Common myeloid progenitor, CD34-positive (primary cell): ENCODE measurements around the gene STIMATE.

ENCODE experiments used
- CTCF ChIA-PET: fragments of 350-600 bp; sonication (Branson Sonifier 250); formaldehyde crosslinking; loops from one replicate; lab custom pipeline; 2021; ENCODE audit warnings: antibody characterized with exemption; lab: Charles Lee
- POLR2A ChIA-PET: fragments of 350-600 bp; sonication (Branson Sonifier 250); formaldehyde crosslinking; loops from one replicate; lab custom pipeline; 2021; ENCODE audit warnings: antibody characterized with exemption; lab: Charles Lee
- DNase-seq, 3 donors: peaks; one replicate each; pipeline versions ENCODE4 v3.0.0 to v3.0.0-alpha.2; 2013
- H3K27ac ChIP-seq, 2 experiments: 1 replicate in 1 of 2; 2 replicates in 1 of 2; pipeline ENCODE4 v1.7.0; 2013; ENCODE audit warnings: inconsistent platforms in 2 of 2, low read length in 2 of 2, mild to moderate bottlenecking in 2 of 2, low read depth in 1 of 2, moderate library complexity in 1 of 2; ENCODE audit not compliant: severe bottlenecking in 2 of 2, insufficient read depth in 1 of 2, poor library complexity in 1 of 2
- H3K27me3 ChIP-seq, 5 experiments: replicated peaks in 2 of 5; 1 replicate in 3 of 5; 2 replicates in 2 of 5; pipeline versions ENCODE4 v1.6.1 to v1.7.0; 2013; ENCODE audit warnings: low read length in 4 of 5, mild to moderate bottlenecking in 2 of 5, moderate library complexity in 2 of 5, inconsistent platforms in 1 of 5; ENCODE audit not compliant: insufficient read depth in 5 of 5, control insufficient read depth in 4 of 5
- H3K36me3 ChIP-seq, 4 experiments: 1 replicate in 2 of 4; 2 replicates in 2 of 4; pipeline versions ENCODE4 v1.6.1 to v1.7.0; 2013; ENCODE audit warnings: low read length in 3 of 4, control low read depth in 1 of 4, mild to moderate bottlenecking in 1 of 4; ENCODE audit not compliant: control insufficient read depth in 4 of 4, insufficient read depth in 4 of 4
- H3K4me1 ChIP-seq, 4 experiments: 1 replicate in 3 of 4; 2 replicates in 1 of 4; pipeline versions ENCODE4 v1.6.1 to v1.7.1; 2013; ENCODE audit warnings: low read length in 3 of 4, mild to moderate bottlenecking in 3 of 4, control low read depth in 1 of 4, inconsistent platforms in 1 of 4, moderate library complexity in 1 of 4; ENCODE audit not compliant: control insufficient read depth in 4 of 4, insufficient read depth in 4 of 4; ENCODE audit errors: control extremely low read depth in 1 of 4
- H3K4me3 ChIP-seq, 7 experiments: 1 replicate in 4 of 7; 2 replicates in 3 of 7; pipeline versions ENCODE4 v1.5.1 to v1.7.0; 2013; ENCODE audit warnings: mild to moderate bottlenecking in 7 of 7, low read length in 6 of 7, moderate library complexity in 6 of 7, inconsistent platforms in 2 of 7, low read depth in 2 of 7, control low read depth in 1 of 7; ENCODE audit not compliant: insufficient read depth in 4 of 7, control insufficient read depth in 1 of 7; ENCODE audit errors: extremely low read depth in 1 of 7
- H3K9me3 ChIP-seq, 5 experiments: 1 replicate in 4 of 5; 2 replicates in 1 of 5; pipeline versions ENCODE4 v1.6.1 to v1.7.1; 2013; ENCODE audit warnings: low read length in 4 of 5, mild to moderate bottlenecking in 2 of 5, inconsistent platforms in 1 of 5, low read depth in 1 of 5, moderate library complexity in 1 of 5; ENCODE audit not compliant: control insufficient read depth in 4 of 5, insufficient read depth in 2 of 5; ENCODE audit errors: control extremely low read depth in 1 of 5
- whole genome bisulfite sequencing: methylation state at CpG from one replicate; pipeline ENCODE4 v1.1.5; 2013; ENCODE audit not compliant: insufficient coverage; 5-methylcytosine and 5-hydroxymethylcytosine counted together

The STIMATE gene

DNA sequence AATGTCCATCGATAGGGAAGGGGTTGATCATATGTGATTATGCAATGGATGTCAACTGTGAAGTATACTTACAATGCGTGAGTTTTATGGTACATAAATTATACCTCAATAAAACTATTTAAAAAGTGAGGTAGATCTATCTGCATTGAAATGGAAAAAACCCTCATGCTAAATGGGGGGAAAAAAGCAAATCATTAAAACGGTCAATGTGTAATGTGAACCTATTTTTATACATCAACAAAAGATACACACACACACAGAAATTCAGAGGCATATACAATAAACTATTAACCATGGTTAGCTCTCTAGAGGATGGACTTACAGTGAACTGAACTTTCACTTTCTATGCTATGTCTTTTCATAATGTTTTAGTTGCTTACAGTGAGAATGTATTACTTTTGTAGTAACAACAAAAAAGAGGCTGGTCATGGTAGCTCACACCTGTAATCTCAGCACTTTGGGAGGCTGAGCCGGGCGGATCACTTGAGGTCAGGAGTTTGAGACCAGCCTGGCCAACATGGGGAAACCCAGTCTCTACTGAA, 23.1 kb downstream of the STIMATE start:
- Histone ChIP-seq H3K27ac (no peak overlapping the region), H3K4me1 (peaks cover 0 to 9% (median 7%) of the 10 kb centered on the region in 4 experiments), H3K9me3 (no peaks in the 10 kb centered on the region), H3K4me3 (no peak overlapping the region), H3K27me3 (no peaks in the 10 kb centered on the region), H3K36me3 (peaks cover 0 to 14% (median 1%) of the 10 kb centered on the region in 4 experiments)
- ChIA-PET POLR2A (interaction anchor here (0.7 kb wide), 1 partner anchor 59 kb away, joined by 4 read pairs; no protein-coding TSS in a partner anchor), CTCF (interaction anchor here (1.0 to 1.3 kb wide), 2 partner anchors 19 to 58 kb away, joined by 3 read pairs; no protein-coding TSS in a partner anchor)
- DNase-seq, result no peak
- 75% methylated on average over 2 of the region's 5 CpGs for WGBS

DNA sequence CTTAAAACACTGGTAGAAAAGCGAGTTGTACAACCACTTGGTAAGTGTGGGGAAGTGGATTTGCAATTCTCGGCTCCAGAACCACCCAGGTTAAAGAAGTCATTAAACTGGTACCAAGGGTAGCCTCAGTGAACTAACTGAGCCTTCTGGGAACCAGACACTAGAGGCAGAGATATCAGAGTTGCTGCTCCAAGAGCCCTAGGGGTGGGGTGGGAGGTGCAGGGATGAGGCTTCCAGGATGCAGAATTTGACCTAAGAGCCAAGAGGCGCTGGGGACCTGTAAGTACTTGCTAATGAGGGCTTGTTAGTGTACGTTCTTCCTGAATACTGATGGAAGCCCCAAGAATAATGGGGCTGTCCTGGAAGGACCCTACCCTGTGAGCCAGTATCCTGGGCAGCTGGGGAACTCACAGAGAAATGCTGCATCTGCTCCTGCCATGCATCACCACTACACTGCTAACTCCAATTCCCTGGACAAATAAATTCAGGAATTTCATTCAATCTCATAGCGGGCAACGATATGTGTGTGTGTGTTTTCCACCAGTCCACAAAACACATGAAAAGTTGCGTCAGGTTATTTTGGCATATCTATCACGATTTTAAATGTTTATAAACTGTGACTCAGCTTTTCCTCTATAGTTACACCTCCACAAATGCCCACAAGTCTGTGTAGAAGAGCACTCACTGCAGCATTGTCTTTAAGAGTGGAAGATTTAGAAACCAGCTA, 23.8 kb downstream of the STIMATE start:
- H3K4me3 ChIP-seq, result no peak overlapping the region
- peaks cover 0 to 9% (median 7%) of the 10 kb centered on the region in 4 experiments for H3K4me1 ChIP-seq
- WGBS, result 93% methylated on average over 6 of the region's 8 CpGs
- H3K27me3 ChIP-seq, result no peaks in the 10 kb centered on the region
- H3K9me3 ChIP-seq, result no peaks in the 10 kb centered on the region
- DNase-seq, result peak in 1 of 3 donors; percentile 21
- H3K36me3 ChIP-seq, result peaks cover 0 to 9% (median 0%) of the 10 kb centered on the region in 4 experiments
- ChIA-PET CTCF (interaction anchor here (1.0 to 1.3 kb wide), 2 partner anchors 19 to 58 kb away, joined by 3 read pairs; no protein-coding TSS in a partner anchor), POLR2A (no interaction called here)
- H3K27ac ChIP-seq, result no peak overlapping the region

DNA sequence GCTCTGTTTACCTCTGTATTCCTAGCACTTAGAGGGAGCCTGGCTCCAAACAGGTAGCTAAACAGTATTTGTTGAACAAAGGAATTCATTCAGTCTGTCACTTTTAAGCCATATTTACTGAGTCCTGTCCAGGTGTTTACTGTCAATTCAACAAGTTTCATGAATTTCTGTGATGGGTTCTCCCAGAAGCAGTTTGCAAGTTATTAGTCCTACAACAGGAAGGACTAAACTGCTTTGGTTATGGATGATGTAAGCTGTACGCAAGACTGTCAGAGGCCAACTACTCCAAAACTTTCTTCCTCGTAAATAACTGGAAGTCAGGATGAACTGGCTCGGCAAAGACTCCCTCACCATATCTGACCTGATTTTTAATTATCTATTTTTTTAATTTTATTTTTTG, 25.1 kb downstream of the STIMATE start:
- Histone ChIP-seq H3K36me3 (peaks cover 0 to 2% (median 0%) of the 10 kb centered on the region in 4 experiments), H3K27me3 (no peaks in the 10 kb centered on the region), H3K9me3 (no peaks in the 10 kb centered on the region), H3K4me3 (no peak overlapping the region), H3K4me1 (peaks cover 0 to 9% (median 7%) of the 10 kb centered on the region in 4 experiments), H3K27ac (no peak overlapping the region)
- CTCF ChIA-PET, result interaction anchor here (0.7 kb wide), 1 partner anchor 21 kb away, joined by 3 read pairs; no protein-coding TSS in a partner anchor
- POLR2A ChIA-PET, result no interaction called here
- no CpG with 5 or more reads among the region's 3 CpGs for WGBS
- no peak for DNase-seq

DNA sequence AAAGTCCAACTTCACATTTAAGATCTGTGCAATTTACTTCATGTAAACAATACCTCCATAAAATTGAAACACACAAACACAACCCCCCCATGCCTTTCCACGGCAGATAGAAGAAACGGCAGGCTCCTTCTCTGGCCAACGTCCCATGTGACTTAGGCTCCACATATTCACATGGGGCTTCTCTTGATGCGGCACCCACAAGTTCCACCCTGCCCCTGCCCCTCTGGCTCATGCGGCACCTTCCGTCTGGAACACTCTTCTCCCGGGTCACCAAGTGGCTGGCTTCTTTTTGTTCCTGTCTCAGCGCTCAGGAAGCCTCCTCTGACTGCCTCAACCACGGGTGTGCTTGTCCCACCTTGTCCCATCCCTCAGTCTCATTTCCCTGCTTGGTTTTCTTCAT, 25.6 kb downstream of the STIMATE start:
- DNase-seq, result no peak
- Histone ChIP-seq H3K9me3 (no peaks in the 10 kb centered on the region), H3K4me3 (no peak overlapping the region), H3K4me1 (peaks cover 0 to 9% (median 7%) of the 10 kb centered on the region in 4 experiments), H3K27me3 (no peaks in the 10 kb centered on the region), H3K27ac (no peak overlapping the region), H3K36me3 (no peaks in the 10 kb centered on the region)
- POLR2A ChIA-PET, result no interaction called here
- CTCF ChIA-PET, result interaction anchor here (0.7 to 1.2 kb wide), 2 partner anchors 21 to 51 kb away, joined by 3 read pairs; no protein-coding TSS in a partner anchor
- WGBS, result 95% methylated on average over 9 of the region's 9 CpGs

DNA sequence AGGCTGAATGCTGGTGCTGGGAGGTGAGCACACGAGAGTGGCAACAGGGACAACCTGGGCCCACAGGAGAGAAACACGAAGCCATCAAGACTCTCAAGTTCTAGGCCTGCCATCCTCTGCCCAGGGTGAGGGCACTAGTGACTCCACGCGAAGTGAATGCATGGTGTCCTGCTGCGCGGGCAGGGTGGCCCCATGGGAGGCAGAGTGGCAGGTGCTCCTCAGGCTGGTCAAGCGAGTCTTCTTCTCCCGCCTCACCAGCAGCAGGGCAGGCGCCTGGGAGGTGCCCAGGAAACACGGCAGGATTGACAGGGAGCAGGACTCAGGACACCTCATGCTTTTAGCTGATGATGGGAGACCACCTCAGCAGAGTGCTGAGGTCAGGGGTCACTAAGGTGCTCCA, 26.9 kb downstream of the STIMATE start:
- Histone ChIP-seq H3K36me3 (peaks cover 0 to 5% (median 0%) of the 10 kb centered on the region in 4 experiments), H3K4me3 (no peak overlapping the region), H3K27ac (no peak overlapping the region), H3K27me3 (no peaks in the 10 kb centered on the region), H3K9me3 (peaks cover 0 to 7% (median 0%) of the 10 kb centered on the region in 5 experiments), H3K4me1 (peaks cover 0 to 9% (median 7%) of the 10 kb centered on the region in 4 experiments)
- POLR2A ChIA-PET, result no interaction called here
- 100% methylated on average over 10 of the region's 10 CpGs for WGBS
- CTCF ChIA-PET, result interaction anchor here (1.5 kb wide), 2 partner anchors 9 to 18 kb away, joined by 4 to 7 read pairs; no protein-coding TSS in a partner anchor
- no peak for DNase-seq

DNA sequence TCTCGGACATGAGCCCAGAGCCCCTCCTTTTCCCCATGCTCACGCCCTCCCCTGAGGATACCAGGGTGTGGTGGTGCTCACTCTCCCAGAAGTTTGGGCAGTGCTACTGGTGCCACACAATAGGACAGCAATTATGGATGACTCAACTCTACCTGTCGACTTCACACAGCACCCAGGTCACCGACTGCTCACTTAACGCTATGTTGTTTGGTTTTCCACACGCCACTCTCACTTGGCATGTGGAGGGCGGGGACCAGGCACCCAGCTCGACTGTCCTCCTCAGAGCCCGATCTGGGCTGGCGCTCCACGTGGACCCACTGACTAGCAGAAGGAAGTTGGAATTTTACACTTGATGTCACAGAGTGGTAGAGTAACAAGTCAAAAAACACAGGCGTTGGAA, 30.9 kb downstream of the STIMATE start:
- H3K4me1 ChIP-seq, result peaks cover 0 to 9% (median 7%) of the 10 kb centered on the region in 4 experiments
- 99% methylated on average over 10 of the region's 12 CpGs for WGBS
- peaks cover 0 to 5% (median under 1%) of the 10 kb centered on the region in 4 experiments for H3K36me3 ChIP-seq
- H3K9me3 ChIP-seq, result peaks cover 0 to 14% (median 8%) of the 10 kb centered on the region in 5 experiments
- no peak overlapping the region for H3K27ac ChIP-seq
- H3K4me3 ChIP-seq, result no peak overlapping the region
- ChIA-PET CTCF (no interaction called here), POLR2A (no interaction called here)
- no peaks in the 10 kb centered on the region for H3K27me3 ChIP-seq
- DNase-seq, result no peak

DNA sequence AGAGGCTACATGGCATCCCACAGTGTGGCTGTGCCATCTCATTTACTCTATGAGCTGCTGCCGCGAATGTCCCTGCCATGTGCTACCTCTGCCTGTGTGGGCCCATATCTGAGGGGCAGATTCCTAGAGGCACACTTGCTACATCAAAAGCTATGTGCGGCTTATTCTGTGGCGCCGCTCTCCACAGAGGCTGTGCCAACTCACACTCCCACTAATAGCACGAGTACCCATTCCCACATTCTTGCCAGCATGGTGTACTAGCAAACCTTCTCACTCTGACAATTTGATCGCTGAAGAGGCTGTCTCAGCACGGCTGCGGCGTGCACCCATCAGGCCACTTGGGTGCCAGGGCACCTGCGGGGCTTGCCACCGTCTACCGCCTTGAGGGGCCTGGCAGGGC, 31.4 kb downstream of the STIMATE start:
- H3K36me3 ChIP-seq, result peaks cover 0 to 6% (median under 1%) of the 10 kb centered on the region in 4 experiments
- H3K4me3 ChIP-seq, result no peak overlapping the region
- ChIA-PET POLR2A (no interaction called here), CTCF (no interaction called here)
- 96% methylated on average over 11 of the region's 13 CpGs for WGBS
- no peaks in the 10 kb centered on the region for H3K27me3 ChIP-seq
- peaks cover 0 to 9% (median 7%) of the 10 kb centered on the region in 4 experiments for H3K4me1 ChIP-seq
- no peak for DNase-seq
- H3K27ac ChIP-seq, result no peak overlapping the region
- peaks cover 0 to 14% (median 8%) of the 10 kb centered on the region in 5 experiments for H3K9me3 ChIP-seq
